Measurements from ENCODE around the gene SEMA4C. TPM values are rescaled to one million over a fixed set of nuclear protein-coding genes. Genes with fewer than 3 reads are reported as not detected.

SEMA4C gene
- total RNA-seq, 2 experiments from 2014 or later, result 0.06 to 0.19 TPM

DNA sequence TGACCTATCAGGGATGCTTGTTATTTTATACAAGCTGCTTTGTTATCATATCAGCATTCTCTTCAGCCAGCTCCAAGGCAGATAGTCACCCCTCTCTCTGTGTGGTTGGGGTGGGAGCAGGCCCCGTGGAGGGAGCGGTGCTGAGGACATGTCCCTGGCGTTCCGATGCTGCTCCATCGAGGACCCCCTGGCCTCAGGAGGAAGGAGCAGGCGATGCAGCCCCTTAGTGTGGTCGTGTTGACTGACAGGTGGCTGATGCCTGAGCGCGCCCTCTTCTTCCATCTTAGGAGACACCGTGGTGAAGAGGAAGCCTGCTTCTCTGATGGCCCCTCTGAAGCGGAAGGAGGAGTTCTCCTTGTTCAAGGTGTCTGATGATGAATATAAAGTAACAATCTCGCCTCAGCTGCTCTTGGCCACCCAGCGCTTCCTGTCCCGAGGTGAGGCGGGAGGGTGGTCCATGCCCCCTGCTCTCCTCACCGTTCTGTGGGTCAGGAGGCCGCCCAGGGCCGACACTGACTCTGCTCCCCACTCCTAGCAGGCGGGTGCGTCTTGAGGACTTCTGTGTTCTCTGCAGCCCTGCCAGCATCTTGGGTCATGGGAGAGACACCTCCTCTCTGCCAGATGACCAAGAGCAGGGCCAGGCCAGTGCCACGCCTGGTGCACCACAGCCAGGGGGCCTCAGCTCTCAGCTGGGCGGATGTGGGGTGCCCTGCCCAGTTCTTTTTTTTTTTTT, 43.2 kb downstream of the SEMA4C start:
- intact Hi-C loops (cut with micrococcal nuclease; ENCODE audit: unreplicated experiment), result no loop called here
- Histone ChIP-seq H3K9me2 (ENCODE audit: insufficient read depth, low read length) (no peaks in the 10 kb centered on the region), H3K27ac (ENCODE audit: low read depth, low read length, poor library complexity, severe bottlenecking) (no peak overlapping the region), H4K20me1 (ENCODE audit: insufficient read depth, low read length) (no peaks in the 10 kb centered on the region; the same call in 1 of the 2 replicates), H2AFZ (ENCODE audit: low read length) (no peak overlapping the region), H3K9me3 (ENCODE audit: low read length) (no peaks in the 10 kb centered on the region), H3K4me3 (ENCODE audit: low read depth, low read length, poor library complexity, severe bottlenecking) (no peak overlapping the region), H3K4me1 (ENCODE audit: insufficient read depth, low read length, poor library complexity, severe bottlenecking) (no peaks in the 10 kb centered on the region), H3K36me3 (ENCODE audit: insufficient read depth, low read length) (peaks cover 82% of the 10 kb centered on the region), H3K4me2 (ENCODE audit: low read length) (no peak overlapping the region), H3K79me2 (ENCODE audit: insufficient read depth, low read depth, low read length) (peaks cover under 1% of the 10 kb centered on the region; the same call in 1 of the 2 replicates)
- no TSS peak for BruUV-seq (replicated peaks)
- no peak for DNase-seq (ENCODE audit: low spot score)
- ChIA-PET CTCF (ENCODE audit: unreplicated experiment) (no interaction called here), POLR2A (no interaction called here)
- TF ChIP-seq, protein P1, sequence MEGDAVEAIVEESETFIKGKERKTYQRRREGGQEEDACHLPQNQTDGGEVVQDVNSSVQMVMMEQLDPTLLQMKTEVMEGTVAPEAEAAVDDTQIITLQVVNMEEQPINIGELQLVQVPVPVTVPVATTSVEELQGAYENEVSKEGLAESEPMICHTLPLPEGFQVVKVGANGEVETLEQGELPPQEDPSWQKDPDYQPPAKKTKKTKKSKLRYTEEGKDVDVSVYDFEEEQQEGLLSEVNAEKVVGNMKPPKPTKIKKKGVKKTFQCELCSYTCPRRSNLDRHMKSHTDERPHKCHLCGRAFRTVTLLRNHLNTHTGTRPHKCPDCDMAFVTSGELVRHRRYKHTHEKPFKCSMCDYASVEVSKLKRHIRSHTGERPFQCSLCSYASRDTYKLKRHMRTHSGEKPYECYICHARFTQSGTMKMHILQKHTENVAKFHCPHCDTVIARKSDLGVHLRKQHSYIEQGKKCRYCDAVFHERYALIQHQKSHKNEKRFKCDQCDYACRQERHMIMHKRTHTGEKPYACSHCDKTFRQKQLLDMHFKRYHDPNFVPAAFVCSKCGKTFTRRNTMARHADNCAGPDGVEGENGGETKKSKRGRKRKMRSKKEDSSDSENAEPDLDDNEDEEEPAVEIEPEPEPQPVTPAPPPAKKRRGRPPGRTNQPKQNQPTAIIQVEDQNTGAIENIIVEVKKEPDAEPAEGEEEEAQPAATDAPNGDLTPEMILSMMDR (conservative IDR thresholded peaks at IDR 0.05; ENCODE audit: low read length), result no peak
- no peak for TF ChIP-seq EZH2phosphoT487 (IDR thresholded peaks at IDR 0.05; ENCODE audit: borderline replicate concordance, low read depth, low read length)

DNA sequence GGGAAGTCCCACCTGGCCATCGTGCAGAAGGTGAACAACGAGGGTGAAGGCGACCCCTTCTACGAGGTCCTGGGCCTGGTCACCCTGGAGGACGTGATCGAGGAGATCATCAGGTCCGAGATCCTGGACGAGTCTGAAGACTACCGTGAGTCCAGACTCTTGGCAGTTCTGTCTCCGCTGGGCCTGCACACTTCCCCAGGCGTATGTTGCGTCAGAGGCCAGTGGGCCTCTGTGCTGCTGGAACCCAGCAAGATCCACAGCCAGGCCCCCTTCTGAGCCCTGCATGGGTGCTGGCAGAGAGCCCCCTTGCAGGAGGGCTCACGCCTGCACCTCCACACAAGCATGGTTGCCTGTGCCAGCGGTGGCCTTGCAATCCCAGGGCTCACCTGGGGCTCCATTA, 44.8 kb downstream of the SEMA4C start:
- H3K36me3 ChIP-seq (ENCODE audit: insufficient read depth, low read length), result peaks cover 74% of the 10 kb centered on the region; the same call in 1 of the 2 replicates

More for the DNA sequence above, 44.8 kb downstream of the SEMA4C start:
- CTCF ChIA-PET (ENCODE audit: unreplicated experiment), result no interaction called here
- BruUV-seq (replicated peaks), result no TSS peak
- H3K4me2 ChIP-seq (ENCODE audit: low read length), result no peak overlapping the region
- H3K27ac ChIP-seq (ENCODE audit: low read depth, low read length, poor library complexity, severe bottlenecking), result no peak overlapping the region
- DNase-seq (ENCODE audit: low spot score), result no peak
- intact Hi-C loops (cut with micrococcal nuclease; ENCODE audit: unreplicated experiment), result no loop called here
- H3K4me3 ChIP-seq (ENCODE audit: low read depth, low read length, poor library complexity, severe bottlenecking), result no peak overlapping the region
- H3K9me2 ChIP-seq (ENCODE audit: insufficient read depth, low read length), result no peaks in the 10 kb centered on the region
- no peak overlapping the region for H2AFZ ChIP-seq (ENCODE audit: low read length)
- no peaks in the 10 kb centered on the region for H3K9me3 ChIP-seq (ENCODE audit: low read length)
- H4K20me1 ChIP-seq (ENCODE audit: insufficient read depth, low read length), result peaks cover 5% of the 10 kb centered on the region; the same call in 1 of the 2 replicates
- H3K4me1 ChIP-seq (ENCODE audit: insufficient read depth, low read length, poor library complexity, severe bottlenecking), result peaks cover 8% of the 10 kb centered on the region
- TF ChIP-seq, protein P1 (conservative IDR thresholded peaks at IDR 0.05; ENCODE audit: low read length), result no peak
- no peak for TF ChIP-seq EZH2phosphoT487 (IDR thresholded peaks at IDR 0.05; ENCODE audit: borderline replicate concordance, low read depth, low read length)
- H3K79me2 ChIP-seq (ENCODE audit: insufficient read depth, low read depth, low read length), result peaks cover 6% of the 10 kb centered on the region; the same call in 1 of the 2 replicates
- POLR2A ChIA-PET, result no interaction called here
